Stimulated activated CD4-positive, alpha-beta T cell treated with anti-CD3 and anti-CD28 coated beads, Interleukin-15, amount 100 ng/mL, for 48 hours (primary cell): ENCODE results near the gene MAD1L1.
"Not testable (repeated sequence)": the region's sequence is repeated elsewhere in the genome, so short reads cannot be mapped to it uniquely, and the experiment has no call there.

Experiments used
- DNase-seq, 2 donors: peaks; one replicate each; pipeline ENCODE4 v3.0.0-alpha.2; 2020; ENCODE audit warnings: low read depth in 2 of 2

Gene MAD1L1

GRCh38 chr7:1818575-1819258 is 414.0 kb downstream of the MAD1L1 start:
- no peak for DNase-seq

DNA sequence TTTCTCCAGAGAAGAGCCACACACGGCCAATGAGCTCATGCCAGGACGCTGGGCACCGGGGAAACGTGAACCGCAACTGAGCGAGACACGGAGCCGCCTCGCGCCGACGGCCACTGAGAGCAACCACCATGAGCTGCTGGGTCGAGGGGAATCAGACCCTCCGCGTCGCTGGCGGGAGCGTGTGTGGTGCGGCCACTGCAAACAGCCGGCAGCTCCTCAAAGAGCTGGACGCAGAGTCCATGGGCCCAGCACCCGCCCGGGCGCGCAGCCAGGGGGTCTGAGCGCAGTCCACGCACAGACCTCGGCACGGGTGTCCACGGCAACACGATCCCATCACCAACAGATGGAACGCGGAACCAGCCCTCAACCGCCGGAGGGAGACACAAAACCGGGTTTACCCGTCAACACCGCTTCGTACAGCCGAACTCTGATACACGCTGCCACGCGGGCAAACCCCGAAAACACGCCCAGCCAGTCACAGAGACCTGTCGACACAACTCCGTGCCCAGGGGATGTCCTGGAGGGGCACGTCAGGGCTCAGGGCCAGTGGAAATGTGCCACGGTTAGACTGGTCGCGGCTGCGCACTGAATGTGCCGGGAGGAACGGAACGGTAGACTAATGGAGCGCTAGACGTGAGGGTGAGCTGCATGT is 415.6 kb downstream of the MAD1L1 start:
- DNase-seq = no peak

- not testable (repeated sequence) for DNase-seq
These were observed 416.3 kb downstream of the MAD1L1 start for GRCh38 chr7:1816451-1816850.

DNA sequence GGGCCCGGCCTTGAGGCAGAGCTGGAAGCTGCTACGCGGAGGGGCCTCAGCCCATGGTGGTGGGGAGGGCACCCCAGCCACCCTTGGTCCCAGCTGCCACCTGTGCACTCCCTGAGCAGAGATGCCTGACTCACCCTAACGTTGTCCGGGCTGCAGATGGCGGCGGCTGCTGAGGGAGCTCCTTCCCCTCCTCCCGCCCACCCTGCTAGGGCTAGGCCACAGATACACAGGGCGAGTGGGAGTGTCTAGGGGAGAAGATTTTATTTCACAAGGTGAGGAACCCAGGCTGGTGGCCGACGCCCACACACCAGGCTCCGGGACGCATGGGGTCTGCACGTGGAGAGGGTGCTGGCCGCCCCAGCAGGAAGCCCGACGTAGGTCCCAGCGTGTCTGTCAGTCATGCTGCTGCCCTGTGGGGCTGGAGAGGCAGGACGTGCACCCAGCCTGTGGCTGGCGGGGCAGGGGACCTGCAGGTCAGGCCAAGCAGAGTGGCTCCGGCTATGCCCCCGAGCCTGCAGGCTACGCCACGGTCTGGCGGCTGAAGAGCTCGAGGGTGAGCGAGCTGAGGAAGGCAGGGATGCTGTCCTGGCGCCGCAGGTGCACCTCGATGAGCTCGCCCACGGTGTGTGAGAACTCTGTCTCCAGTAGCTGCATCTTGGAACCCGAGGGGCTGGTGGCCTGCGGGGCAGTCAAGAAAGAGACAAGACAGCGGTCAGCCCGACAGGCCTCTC is 417.0 kb downstream of the MAD1L1 start:
- DNase-seq = not testable (repeated sequence)

DNA sequence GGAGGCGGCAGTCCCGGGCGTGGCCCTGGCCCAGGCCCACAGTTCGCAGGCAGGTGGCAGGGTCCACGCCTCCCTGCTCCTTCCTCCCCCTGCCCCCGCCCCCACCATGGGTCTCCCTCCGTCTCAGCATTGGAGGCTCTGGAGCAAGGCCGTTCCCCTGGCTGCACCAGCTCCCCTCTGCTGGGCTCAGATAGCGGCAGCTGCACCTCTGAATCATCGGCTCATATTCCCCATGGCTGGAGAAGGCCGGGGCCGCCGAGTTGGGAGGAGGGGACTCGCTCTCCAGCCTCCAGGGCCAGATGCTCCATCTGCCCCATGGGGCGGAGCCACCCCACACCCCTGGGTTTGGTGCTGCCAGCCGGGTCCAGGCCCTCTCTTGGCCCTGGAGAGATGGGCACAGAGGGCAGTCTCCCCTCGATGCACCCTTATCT is 417.7 kb downstream of the MAD1L1 start:
- no peak for DNase-seq

DNA sequence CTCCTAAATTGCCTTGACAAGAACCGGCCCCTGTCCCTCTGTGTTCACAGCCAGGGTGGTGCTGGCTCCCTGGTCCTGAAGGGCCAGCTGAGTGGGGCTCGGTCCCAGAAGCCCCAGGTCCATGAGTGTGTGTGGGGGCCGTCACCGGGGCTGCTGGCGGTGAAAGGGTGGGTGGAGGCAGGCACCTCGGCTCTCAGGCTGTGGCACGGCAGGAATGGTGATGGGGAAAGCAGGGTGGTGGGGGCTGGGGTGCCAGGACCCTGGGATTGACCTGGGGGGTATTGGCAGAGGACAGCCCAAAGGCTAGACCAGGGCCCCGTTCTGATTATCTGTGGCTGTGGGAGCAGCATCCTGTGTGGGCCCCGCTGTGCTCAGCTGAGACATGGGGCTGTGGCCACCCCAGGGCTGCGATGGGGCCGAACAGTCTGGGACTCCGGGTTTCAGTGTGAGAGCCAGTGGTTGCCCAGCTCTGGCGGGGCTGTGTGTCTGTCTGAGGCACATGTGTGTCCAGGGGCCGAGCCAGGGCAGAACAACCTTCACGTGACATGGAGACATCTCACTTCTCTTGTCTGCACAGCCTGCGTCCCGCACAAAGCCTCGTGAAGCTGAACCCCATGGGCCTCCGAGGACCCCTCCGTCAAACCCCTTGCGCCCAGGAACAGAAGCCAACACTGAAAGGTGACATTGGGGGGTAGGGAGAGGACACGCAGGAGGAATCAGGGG is 418.5 kb downstream of the MAD1L1 start:
- no peak for DNase-seq

- no peak for DNase-seq
These were observed 419.2 kb downstream of the MAD1L1 start for GRCh38 chr7:1813394-1814088.

GRCh38 chr7:1812509-1813393 is 420.0 kb downstream of the MAD1L1 start:
- no peak for DNase-seq

- DNase-seq = no peak
These were observed 420.8 kb downstream of the MAD1L1 start for GRCh38 chr7:1811850-1812508.

DNA sequence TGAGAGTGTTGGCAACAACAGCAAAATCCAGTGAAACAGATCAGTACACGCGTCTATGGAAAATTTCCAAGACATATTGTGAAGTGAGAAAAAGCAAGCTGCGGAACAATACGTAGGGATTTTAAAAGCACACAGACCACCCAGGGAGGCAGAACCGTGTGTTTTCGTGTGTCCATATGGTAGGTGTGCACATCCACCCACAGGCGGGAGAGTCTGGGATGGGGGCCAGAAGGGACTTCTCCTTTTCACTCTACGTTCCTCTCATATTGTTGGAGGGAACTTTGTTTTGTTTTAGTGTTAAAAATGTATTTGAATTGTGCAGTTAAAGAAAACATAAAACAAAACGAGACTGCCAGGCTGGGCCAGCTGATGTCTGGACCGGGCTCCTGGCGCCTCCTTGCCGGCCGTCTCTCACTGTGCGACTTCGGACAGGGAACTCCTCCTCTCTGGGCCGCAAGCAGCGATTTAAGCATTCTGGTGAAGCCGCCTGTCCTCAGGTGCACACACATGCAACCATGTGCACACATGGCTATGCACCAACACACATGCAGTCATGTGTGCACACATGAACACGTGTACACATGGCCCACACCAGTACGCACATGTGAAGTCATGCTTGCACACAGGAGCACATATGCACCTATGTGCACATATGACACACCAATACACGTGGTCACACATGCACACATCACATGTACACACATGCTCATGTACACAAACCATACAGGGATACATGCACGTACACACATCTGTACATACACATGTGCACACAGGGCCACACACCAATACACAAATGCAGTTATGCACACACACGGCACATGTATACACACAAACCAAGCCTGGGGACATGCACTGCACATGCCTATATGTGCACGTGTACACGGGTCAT is 421.5 kb downstream of the MAD1L1 start:
- no peak for DNase-seq

GRCh38 chr7:1810521-1810920 is 422.2 kb downstream of the MAD1L1 start:
- DNase-seq = no peak

- no peak for DNase-seq
These were observed 423.0 kb downstream of the MAD1L1 start for GRCh38 chr7:1809601-1810258.

DNA sequence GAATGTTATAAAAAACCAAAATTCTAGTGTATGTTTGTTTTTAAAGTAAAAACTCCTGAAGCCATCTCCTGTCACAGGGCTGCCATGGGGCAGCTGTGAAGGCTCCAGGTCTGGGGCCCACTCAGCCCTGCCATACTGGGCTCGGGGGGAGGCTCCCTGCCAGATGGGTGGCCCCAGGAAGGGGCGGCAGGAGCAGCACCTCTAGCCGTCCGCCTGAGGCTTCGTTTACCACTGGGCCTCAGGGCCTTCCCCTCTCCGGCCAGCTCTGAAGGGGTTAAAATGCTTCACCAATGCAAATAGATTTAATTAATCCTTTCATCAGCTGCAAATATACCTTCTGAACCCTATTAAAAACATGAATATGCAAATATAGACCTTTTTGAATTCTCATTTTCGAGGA is 423.7 kb downstream of the MAD1L1 start:
- DNase-seq = no peak

DNA sequence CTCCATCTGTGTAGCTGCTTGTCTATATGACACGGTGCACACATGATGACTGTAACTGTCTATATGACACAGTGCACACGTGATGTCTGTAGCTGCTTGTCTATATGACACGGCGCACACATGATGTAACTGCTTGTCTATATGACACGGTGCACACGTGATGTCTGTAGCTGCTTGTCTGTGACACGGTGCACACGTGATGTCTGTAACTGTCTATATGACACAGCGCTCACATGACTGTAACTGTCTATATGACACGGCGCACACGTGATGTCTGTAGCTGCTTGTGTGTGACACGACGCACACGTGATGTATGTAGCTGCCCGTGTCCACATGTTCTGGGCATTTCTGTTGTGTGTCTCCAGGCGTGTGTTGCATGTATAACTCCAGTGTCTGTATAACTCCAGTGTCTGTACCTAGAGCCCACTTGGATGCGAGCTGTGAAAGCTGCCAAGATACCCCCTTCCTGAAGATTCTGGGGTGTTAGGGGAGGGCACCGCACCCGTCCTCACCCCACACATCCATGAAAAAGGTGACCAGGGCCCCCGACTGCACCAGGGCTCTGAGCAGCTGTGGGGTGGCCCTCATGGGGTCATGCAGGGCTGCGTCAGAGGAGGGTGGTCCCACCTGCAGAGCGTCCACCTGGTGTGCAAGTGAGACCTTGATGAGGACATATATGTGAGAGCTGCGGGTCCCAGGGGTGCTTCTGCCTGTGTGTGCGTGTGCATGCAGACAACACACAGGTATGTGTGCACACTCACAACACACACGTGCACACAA is 424.7 kb downstream of the MAD1L1 start:
- DNase-seq = no peak

DNA sequence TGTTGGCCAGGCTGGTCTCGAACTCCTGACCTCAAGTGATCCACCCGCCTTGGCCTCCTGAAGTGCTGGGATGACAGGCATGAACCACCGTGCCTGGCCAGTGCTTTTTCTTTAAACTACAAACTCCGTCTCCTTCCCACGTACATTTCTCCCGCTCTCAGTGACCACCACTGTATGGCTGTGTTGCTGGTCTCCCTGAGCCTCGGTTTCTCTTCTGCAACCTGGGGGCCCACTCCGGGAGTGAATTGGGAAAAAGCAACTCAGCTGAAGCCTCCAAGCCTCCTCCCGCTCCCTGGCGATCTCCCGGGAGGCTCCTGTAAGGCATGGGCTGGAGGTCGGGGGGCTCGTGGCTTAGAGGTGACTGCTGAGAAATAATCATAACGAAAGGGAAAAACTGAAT is 426.4 kb downstream of the MAD1L1 start:
- no peak for DNase-seq

- DNase-seq = no peak
These were observed 428.4 kb downstream of the MAD1L1 start for GRCh38 chr7:1804310-1804709.

DNA sequence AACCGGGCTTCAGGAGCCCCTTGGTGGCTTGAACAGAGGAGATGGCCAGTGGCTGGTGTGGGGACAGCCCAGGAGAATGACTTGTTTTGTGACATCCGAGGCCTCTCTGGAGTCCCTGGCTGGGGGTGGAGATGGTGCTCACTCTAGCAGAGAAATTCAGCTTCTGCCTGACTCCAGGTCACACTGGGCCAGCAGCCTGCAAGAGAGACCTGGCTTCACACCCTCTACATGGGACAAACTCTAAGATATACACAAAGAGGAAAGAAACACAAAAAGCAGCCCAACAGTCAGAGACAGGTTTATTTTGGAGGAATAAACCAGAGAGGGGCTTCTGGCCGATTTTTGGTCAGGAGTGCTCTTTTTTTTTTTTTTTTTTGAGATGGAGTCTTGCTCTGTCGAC is 429.8 kb downstream of the MAD1L1 start:
- DNase-seq = no peak

DNA sequence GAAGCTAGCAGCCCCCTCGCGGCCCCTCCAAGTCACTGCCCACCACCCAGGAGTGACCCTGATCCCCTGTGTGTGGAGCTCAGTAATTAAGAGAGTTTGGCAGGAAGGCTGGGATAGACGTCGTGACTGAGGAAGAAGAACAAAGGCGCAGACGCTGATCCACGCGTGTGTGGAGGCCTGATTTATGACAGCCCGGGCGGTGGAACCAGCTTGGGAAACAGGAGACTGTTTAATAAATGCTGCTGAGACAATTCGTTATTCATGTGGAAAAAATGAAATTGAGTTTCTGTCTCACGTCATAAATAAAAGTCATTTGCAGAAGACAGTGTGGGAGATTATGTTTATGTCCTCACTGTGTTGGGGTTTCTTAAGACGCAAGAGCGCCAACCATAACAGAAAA is 431.8 kb downstream of the MAD1L1 start:
- DNase-seq = no peak
